ENCODE results near the gene ZNF280A.

The ZNF280A gene

DNA sequence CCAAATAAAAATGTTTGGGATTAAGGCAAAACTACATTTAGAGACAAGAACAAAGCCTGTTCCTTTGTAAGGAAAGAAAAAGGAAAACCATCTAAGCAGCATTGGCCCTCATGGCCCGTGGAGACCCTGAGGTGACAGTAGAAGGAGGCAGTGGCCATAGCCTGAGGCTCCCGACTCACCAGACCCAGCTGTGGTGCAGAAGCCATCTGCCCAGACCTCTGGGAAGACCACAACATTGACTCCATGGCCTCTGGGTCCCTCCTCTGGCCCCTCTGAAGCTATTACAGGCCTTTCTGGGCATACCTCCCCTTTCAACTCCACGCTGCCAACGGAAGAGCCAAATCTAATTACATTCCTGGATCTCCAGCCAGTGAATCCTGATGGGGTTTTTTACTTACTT, 32.6 kb upstream of the ZNF280A start:
- no peak for DNase-seq
- Mint-ChIP-seq H3K27me3 (peaks cover 20% of the 10 kb centered on the region), H3K4me1 (no peaks in the 10 kb centered on the region), H3K4me3 (no peak overlapping the region), H3K36me3 (no peaks in the 10 kb centered on the region), H3K9me3 (no peaks in the 10 kb centered on the region), H3K27ac (no peak overlapping the region)
- CTCF ChIA-PET, result no interaction called here

DNA sequence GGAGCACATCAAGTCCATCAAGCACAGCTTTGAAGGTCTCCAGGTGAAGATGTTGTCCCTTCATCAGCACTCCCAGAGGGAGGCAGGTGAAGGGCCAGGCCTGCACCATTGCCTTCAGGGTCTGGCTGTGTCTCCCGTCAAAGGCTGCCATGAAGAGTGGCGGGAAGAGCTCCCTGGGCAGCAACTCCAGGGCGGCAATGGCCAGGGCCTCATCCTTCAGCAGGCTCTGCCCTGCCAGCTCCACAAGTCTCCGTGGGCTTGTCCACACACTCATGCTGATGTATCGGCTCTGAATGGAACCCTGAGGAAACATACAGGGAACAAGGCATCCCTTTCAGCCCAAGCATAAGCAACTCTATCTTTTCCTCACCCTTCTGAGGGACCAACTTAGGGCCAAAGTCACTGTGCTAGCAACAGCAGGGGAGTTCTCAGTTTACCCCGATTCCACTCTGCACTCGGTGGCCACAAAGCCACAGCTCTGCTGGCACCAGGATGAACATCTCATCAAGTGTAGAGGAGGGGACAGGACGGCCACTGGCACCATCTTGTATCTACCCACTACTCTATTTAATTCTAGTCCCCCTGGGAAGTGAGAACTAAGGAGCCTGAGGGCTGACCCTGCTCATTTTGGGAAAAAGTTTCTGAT, 30.8 kb upstream of the ZNF280A start:
- no peak for DNase-seq
- Mint-ChIP-seq H3K27me3 (peaks cover 20% of the 10 kb centered on the region), H3K27ac (no peak overlapping the region), H3K4me3 (no peak overlapping the region), H3K4me1 (no peaks in the 10 kb centered on the region), H3K9me3 (no peaks in the 10 kb centered on the region), H3K36me3 (no peaks in the 10 kb centered on the region)
- CTCF ChIA-PET, result interaction anchor here (0.9 to 1.5 kb wide), 2 partner anchors 9 to 25 kb away, joined by 3 read pairs; partner anchors contain the start of gene PRAME

DNA sequence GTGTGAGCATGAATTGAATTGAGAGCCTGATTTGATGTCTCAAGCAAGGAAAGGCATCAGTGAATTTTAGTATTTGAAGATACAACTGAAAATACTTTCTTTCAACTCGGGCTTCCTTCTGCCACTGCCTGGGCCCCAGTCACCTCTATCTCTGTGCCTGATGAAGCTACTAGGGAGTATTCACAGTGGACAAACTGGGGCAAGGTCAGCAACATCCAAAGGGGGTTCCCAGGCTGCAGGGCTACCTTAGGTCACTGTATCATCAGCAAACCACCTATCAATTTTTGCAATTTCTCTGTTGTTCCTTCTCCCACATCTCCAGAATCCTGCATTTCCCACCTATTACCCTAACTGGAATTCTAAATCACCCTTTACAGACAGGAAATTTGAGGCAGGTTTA, 28.8 kb upstream of the ZNF280A start:
- H3K27me3 Mint-ChIP-seq, result peaks cover 20% of the 10 kb centered on the region
- no peak overlapping the region for H3K4me3 Mint-ChIP-seq
- CTCF ChIA-PET, result interaction anchor here (1.4 kb wide), 2 partner anchors 10 to 39 kb away, joined by 3 to 4 read pairs; partner anchors contain the start of gene PRAME
- no peak overlapping the region for H3K27ac Mint-ChIP-seq
- no peaks in the 10 kb centered on the region for H3K9me3 Mint-ChIP-seq
- no peaks in the 10 kb centered on the region for H3K36me3 Mint-ChIP-seq
- DNase-seq, result no peak
- no peaks in the 10 kb centered on the region for H3K4me1 Mint-ChIP-seq

DNA sequence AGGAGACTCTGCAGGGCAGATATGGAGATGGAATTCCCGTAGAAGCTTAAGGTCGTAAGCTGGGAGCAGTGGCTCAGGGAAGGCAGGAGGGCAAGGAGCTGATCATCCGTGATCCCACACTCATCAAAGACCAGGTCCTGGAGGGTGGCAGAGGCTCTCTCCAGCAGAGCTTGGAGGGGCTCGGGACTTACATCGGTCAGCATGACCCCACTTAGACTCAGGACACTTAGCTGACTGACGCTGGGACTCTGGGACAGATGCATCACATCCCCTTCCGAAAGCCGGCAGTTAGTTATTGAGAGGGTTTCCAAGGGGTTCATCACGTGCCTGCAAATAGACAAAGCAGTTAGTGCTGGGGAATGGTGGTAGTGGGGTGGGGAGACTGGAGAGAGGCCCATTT, 28.2 kb upstream of the ZNF280A start:
- H3K4me3 Mint-ChIP-seq, result no peak overlapping the region
- no peak for DNase-seq
- CTCF ChIA-PET, result interaction anchor here (1.4 kb wide), 2 partner anchors 11 to 39 kb away, joined by 3 to 4 read pairs; partner anchors contain the start of gene PRAME
- H3K36me3 Mint-ChIP-seq, result no peaks in the 10 kb centered on the region
- H3K9me3 Mint-ChIP-seq, result no peaks in the 10 kb centered on the region
- no peaks in the 10 kb centered on the region for H3K4me1 Mint-ChIP-seq
- no peak overlapping the region for H3K27ac Mint-ChIP-seq
- peaks cover 20% of the 10 kb centered on the region for H3K27me3 Mint-ChIP-seq

DNA sequence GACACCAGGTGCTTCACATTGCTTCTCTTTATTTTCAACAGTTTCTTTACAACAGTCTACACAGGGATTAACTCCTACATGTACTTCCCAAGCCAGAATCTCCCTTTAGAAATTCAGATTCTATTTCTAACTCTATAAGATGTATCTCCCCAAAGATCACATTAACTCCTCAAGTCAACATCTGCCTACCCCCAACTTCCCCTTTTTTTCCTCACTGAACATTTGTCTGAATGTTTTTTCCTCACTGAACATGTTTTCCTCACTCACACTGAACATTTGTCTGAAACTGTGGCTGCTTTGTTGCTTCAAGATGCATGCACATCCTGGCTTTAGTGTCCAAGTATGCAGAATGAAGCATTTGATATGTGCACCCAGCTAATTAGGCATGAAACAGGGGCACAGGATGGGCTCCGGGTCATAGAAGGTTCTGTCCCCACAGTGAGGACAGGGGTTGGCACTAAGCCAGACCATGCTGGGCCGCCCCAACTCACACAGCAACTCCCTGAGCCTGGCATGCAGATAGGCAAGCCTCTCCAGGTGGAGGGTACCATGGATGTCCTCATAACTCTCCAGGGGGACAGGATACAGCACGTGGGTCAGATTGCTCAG, 27.7 kb upstream of the ZNF280A start:
- no peak overlapping the region for H3K4me3 Mint-ChIP-seq
- H3K27ac Mint-ChIP-seq, result no peak overlapping the region
- H3K4me1 Mint-ChIP-seq, result no peaks in the 10 kb centered on the region
- no peak for DNase-seq
- H3K27me3 Mint-ChIP-seq, result peaks cover 20% of the 10 kb centered on the region
- no peaks in the 10 kb centered on the region for H3K36me3 Mint-ChIP-seq
- no peaks in the 10 kb centered on the region for H3K9me3 Mint-ChIP-seq
- CTCF ChIA-PET, result interaction anchor here (1.4 kb wide), 2 partner anchors 11 to 40 kb away, joined by 3 to 4 read pairs; partner anchors contain the start of gene PRAME

DNA sequence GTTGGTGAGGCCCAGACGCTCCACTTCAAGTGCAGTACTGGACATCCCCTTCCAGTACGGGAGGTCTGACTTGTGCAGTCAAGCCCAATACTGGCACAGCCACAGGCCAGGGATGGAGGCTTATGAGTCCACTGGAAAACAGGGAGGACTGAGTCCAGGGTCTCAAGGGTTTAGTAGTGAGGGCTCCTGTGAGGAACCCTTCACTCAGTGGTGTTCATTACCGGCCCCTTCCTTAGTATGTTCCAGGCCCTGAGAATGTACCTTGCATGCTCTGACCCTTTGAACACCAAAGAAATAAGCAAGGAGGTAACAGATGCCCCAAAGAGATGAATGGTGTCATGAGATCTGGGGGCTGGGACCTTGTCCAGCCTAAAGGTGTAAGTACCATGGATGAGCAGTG, 27.2 kb upstream of the ZNF280A start:
- CTCF ChIA-PET, result no interaction called here

DNA sequence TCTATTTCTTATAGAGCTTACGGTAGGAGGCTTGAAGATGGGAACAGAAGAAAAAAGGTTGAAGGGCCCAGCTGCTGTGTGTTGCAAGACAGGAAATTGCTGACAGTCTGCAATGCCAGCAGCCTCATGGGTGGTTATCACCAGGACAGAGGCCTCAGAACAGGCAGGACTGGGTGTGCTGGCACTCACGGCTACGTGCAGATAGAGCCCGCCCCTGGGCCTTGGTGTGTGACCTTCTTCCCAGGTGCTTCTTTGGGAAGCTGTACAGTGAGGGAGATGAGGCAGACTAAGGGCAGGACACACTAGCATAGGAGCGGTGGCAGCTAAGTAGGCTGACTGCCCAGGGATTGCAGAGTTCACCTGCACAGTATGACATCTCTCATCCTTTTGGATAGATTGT, 26.4 kb upstream of the ZNF280A start:
- Mint-ChIP-seq H3K27ac (no peak overlapping the region), H3K4me3 (no peak overlapping the region)

More for the DNA sequence above, 27.2 kb upstream of the ZNF280A start:
- DNase-seq, result no peak
- Mint-ChIP-seq H3K27ac (no peak overlapping the region), H3K27me3 (peaks cover 20% of the 10 kb centered on the region), H3K36me3 (no peaks in the 10 kb centered on the region), H3K4me1 (no peaks in the 10 kb centered on the region), H3K9me3 (no peaks in the 10 kb centered on the region), H3K4me3 (no peak overlapping the region)

DNA sequence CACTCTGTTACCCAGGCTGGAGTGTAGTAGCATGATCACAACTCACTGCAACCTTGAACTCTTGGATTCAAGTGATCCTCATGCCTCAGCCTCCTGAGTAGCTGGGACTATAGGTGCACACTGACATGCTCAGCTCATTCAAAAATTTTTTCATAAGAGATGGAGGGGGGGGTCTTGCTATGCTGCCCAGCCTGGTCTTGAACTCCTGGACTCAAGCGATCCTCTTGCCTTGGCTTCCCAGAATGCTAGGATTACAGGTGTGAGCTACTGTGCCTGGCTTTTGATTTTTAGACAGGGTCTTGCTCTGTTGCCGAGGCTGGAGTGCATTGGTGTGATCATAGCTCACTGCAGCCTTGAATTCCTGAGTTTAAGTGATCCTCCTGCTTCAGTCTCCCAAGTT, 25.0 kb upstream of the ZNF280A start:
- CTCF ChIA-PET, result interaction anchor here (0.6 to 1.1 kb wide), 3 partner anchors 9 to 42 kb away, joined by 3 to 6 read pairs (median 3); no protein-coding TSS in a partner anchor

More for the DNA sequence above, 26.4 kb upstream of the ZNF280A start:
- Mint-ChIP-seq H3K27me3 (peaks cover 20% of the 10 kb centered on the region), H3K36me3 (no peaks in the 10 kb centered on the region), H3K4me1 (no peaks in the 10 kb centered on the region), H3K9me3 (no peaks in the 10 kb centered on the region)
- DNase-seq, result no peak
- CTCF ChIA-PET, result no interaction called here

DNA sequence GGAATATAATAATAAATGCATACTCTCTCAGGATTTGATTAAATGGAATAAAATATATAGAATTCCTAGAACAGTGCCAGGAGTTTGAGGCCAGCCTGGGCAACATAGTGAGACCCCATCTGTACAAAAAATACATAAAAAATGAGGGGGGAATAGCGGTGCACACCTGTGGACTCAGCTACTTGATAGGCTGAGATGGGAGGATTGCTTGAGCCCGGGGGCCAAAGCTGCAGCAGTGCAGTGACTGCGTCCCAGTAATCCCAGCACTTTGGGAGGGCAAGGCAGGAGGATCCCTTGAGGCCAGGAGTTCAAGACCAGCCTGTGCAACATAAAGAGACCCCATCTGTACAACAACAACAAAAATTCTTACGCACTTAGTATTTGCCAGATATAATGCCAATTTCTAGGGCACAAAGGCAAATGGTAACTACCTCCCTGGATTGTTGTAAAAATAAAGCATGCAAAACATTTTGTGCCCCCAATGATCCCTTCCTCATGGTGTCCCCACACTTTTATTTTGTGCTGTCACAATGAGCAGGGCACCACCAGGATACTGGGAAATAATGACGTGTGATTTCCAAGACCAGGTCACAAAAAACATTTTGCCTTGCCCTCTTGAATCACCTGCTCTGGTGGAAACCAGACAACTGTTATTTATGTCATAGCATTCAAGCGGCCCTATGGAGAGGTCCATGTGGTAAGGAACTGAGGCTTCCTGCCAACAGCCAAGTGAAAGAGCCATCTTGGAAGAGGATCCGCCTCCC, 18.3 kb upstream of the ZNF280A start:
- no peaks in the 10 kb centered on the region for H3K9me3 Mint-ChIP-seq
- H3K27me3 Mint-ChIP-seq, result peaks cover 16% of the 10 kb centered on the region
- H3K27ac Mint-ChIP-seq, result no peak overlapping the region
- CTCF ChIA-PET, result interaction anchor here (0.7 kb wide), 1 partner anchor 75 kb away, joined by 3 read pairs; no protein-coding TSS in a partner anchor
- no peaks in the 10 kb centered on the region for H3K36me3 Mint-ChIP-seq
- no peak for DNase-seq
- H3K4me3 Mint-ChIP-seq, result no peak overlapping the region
- H3K4me1 Mint-ChIP-seq, result no peaks in the 10 kb centered on the region

More for the DNA sequence above, 25.0 kb upstream of the ZNF280A start:
- Mint-ChIP-seq H3K27me3 (peaks cover 11% of the 10 kb centered on the region), H3K4me1 (no peaks in the 10 kb centered on the region), H3K36me3 (no peaks in the 10 kb centered on the region), H3K27ac (no peak overlapping the region), H3K4me3 (no peak overlapping the region), H3K9me3 (no peaks in the 10 kb centered on the region)
- DNase-seq, result no peak

DNA sequence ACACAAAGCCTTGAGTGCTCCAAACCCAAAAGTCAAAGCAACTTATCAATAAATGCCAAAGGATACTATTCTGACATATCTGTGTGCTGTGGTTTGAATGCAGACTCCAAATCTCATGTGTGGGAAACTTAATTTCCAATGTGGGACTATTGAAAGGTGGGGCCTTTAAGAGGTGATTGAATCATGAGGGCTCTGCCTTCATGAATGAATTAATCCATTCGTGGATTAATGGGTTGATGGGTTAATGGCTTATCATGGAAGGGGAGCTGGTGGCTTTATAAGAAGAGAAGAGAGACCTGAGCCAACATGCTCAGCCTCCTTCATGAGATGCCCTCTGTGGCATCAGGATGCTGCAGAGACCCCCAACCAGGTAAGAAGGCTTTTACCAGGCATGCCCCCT, 16.8 kb upstream of the ZNF280A start:
- no peak for DNase-seq
- CTCF ChIA-PET, result no interaction called here
- H3K4me1 Mint-ChIP-seq, result no peaks in the 10 kb centered on the region
- H3K36me3 Mint-ChIP-seq, result no peaks in the 10 kb centered on the region
- no peaks in the 10 kb centered on the region for H3K9me3 Mint-ChIP-seq
- H3K27me3 Mint-ChIP-seq, result peaks cover 20% of the 10 kb centered on the region
- H3K27ac Mint-ChIP-seq, result no peak overlapping the region
- H3K4me3 Mint-ChIP-seq, result no peak overlapping the region

DNA sequence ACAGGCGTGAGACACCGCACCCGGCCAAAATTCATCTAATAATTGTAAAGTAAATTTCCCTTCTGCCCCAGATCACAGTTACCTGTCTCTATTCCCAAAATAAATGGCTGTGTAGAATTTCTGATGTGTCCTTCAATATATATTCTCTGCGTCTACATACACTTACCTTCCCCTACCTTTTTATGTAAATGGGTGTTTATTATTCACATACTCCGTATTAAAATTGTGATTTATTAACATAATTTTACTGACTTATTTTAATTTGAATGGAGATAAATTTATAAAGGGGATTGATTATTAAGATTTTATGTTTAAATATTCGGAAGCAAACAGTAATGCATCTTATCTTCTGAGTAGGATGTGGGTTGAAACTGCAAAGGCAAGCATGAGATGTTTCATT, 16.4 kb upstream of the ZNF280A start:
- no peaks in the 10 kb centered on the region for H3K9me3 Mint-ChIP-seq
- H3K27ac Mint-ChIP-seq, result no peak overlapping the region
- DNase-seq, result no peak
- no peak overlapping the region for H3K4me3 Mint-ChIP-seq
- H3K4me1 Mint-ChIP-seq, result no peaks in the 10 kb centered on the region
- no peaks in the 10 kb centered on the region for H3K36me3 Mint-ChIP-seq
- CTCF ChIA-PET, result interaction anchor here (1.0 kb wide), 1 partner anchor 194 kb away, joined by 3 read pairs; no protein-coding TSS in a partner anchor
- peaks cover 20% of the 10 kb centered on the region for H3K27me3 Mint-ChIP-seq

DNA sequence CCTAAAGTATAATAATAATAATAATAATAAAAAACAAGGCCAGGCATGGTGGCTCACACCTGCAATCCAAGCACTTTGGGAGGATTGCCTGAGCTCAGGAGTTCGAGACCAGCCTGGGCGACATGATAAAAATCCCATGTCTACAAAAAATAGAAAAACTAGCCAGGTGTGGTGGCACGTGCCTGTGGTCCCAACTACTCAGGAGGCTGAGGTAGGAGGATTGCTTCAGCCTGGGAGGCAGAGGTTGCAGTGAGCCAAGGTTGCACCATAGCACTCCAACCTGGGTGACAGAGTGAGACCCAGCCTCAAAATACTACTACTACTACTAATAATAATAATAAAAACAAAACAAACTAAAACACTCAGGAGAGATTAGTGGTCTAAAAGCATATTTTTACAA, 15.6 kb upstream of the ZNF280A start:
- DNase-seq, result no peak
- H3K27ac Mint-ChIP-seq, result no peak overlapping the region
- H3K9me3 Mint-ChIP-seq, result no peaks in the 10 kb centered on the region
- no peak overlapping the region for H3K4me3 Mint-ChIP-seq
- H3K4me1 Mint-ChIP-seq, result no peaks in the 10 kb centered on the region
- no peaks in the 10 kb centered on the region for H3K36me3 Mint-ChIP-seq
- peaks cover 20% of the 10 kb centered on the region for H3K27me3 Mint-ChIP-seq
- CTCF ChIA-PET, result interaction anchor here (1.0 kb wide), 1 partner anchor 193 kb away, joined by 3 read pairs; no protein-coding TSS in a partner anchor

DNA sequence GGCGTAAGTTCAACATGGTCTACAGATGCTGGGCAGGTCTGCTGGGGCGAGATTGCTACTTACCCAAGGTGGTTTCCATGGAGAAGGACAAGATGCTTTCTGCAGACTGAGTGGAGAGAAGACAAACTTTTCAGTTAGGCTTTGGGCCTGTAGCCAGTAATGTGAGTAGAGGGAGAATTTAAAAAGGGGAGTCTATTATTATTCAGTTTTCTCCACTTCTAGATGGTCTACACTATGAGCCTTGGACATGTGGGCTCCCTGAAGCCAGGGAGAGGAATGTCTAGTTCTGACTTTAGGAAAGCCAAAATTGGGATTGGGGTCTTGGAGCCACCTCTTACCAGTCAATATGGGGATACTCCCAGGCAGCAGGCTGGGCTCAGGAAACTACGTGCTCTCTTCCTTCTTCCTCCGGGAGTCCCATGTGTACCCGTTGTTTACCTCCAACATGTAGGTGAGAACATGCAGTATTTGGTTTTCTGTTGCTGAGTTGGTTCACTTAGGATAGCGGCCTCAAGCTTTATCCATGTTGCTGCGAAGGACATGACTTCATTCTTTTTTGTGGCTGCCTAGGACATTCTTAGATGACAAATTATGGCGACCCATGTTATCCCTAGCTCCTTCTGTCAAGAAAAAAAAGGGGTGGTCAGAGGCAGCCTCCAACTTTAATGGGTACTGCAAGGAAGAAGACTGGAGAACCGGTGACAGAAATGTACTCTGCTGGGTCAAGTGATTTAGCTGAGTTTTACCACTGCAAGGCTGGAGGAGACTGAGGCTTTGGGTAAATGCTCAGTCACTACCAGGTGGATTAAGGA, 14.7 kb upstream of the ZNF280A start:
- Mint-ChIP-seq H3K27ac (no peak overlapping the region), H3K4me1 (no peaks in the 10 kb centered on the region), H3K9me3 (no peaks in the 10 kb centered on the region), H3K4me3 (no peak overlapping the region), H3K27me3 (peaks cover 20% of the 10 kb centered on the region), H3K36me3 (no peaks in the 10 kb centered on the region)
- CTCF ChIA-PET, result no interaction called here
- DNase-seq, result no peak

DNA sequence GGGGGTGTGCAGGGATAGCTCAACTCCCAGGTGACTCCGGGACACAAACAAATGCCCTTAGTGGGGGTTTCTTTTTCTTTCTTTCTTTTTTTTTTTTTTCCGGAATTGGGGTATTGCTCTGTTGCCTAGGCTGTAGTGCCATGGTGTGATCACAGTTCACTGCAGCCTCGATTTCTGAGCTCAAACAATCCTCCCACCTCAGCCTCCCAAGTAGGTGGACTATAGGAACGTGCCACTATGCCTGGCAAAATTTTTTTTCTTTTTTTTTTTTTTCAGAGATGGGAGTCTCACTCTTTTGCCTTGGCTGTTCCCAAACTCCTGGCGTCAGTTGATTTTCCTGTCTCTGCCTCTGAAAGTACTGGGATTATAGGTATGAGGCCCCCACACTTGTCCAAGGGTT, 13.8 kb upstream of the ZNF280A start:
- peaks cover 20% of the 10 kb centered on the region for H3K27me3 Mint-ChIP-seq
- no peaks in the 10 kb centered on the region for H3K36me3 Mint-ChIP-seq
- H3K9me3 Mint-ChIP-seq, result no peaks in the 10 kb centered on the region
- CTCF ChIA-PET, result interaction anchor here (0.7 kb wide), 1 partner anchor 70 kb away, joined by 3 read pairs; no protein-coding TSS in a partner anchor
- no peaks in the 10 kb centered on the region for H3K4me1 Mint-ChIP-seq
- DNase-seq, result no peak
- no peak overlapping the region for H3K4me3 Mint-ChIP-seq
- no peak overlapping the region for H3K27ac Mint-ChIP-seq
